Neural progenitor cell (in vitro differentiated cells): ENCODE results near the gene PAX5. TPM values are rescaled to one million over a fixed set of nuclear protein-coding genes. Genes with fewer than 3 reads are reported as not detected.

ENCODE experiments used
- DNase-seq: peaks from one replicate; pipeline ENCODE4 v3.0.0-alpha.2; 2016; ENCODE audit warnings: low spot score
- H2AFZ ChIP-seq: fragments of 200-600 bp; sonication (generic); replicated peaks from 2 replicates; pipeline ENCODE4 v1.6.1; 2016; ENCODE audit warnings: antibody characterized with exemption
- H3F3A ChIP-seq: fragments of 200-600 bp; sonication (generic); 2 replicates; pipeline ENCODE4 v1.6.1; 2016; ENCODE audit warnings: antibody characterized with exemption, low read depth
- H3K27ac ChIP-seq: fragments of 200-600 bp; sonication (generic); 2 replicates; pipeline ENCODE4 v1.5.1; 2016; ENCODE audit warnings: mild to moderate bottlenecking
- H3K27me3 ChIP-seq: fragments of 200-600 bp; sonication (generic); 2 replicates; pipeline ENCODE4 v1.6.1; 2016; ENCODE audit warnings: mild to moderate bottlenecking, moderate library complexity
- H3K36me3 ChIP-seq: fragments of 200-600 bp; sonication (generic); 2 replicates; pipeline ENCODE4 v1.5.1; 2016
- H3K4me1 ChIP-seq: fragments of 200-600 bp; sonication (generic); 2 replicates; pipeline ENCODE4 v1.6.1; 2016; ENCODE audit warnings: mixed run types
- H3K4me2 ChIP-seq: fragments of 200-600 bp; sonication (generic); 2 replicates; pipeline ENCODE4 v1.6.1; 2016
- H3K4me3 ChIP-seq: fragments of 200-600 bp; sonication (generic); 2 replicates; pipeline ENCODE4 v1.5.1; 2016
- H3K79me2 ChIP-seq: fragments of 200-600 bp; sonication (generic); 2 replicates; pipeline ENCODE4 v1.6.1; 2016; ENCODE audit warnings: low read depth
- H3K9ac ChIP-seq: fragments of 200-600 bp; sonication (generic); 2 replicates; pipeline ENCODE4 v1.6.1; 2016
- H3K9me3 ChIP-seq: fragments of 200-600 bp; sonication (generic); 2 replicates; pipeline ENCODE4 v1.5.1; 2016; ENCODE audit warnings: low read depth
- H4K20me1 ChIP-seq: fragments of 200-600 bp; sonication (generic); 2 replicates; pipeline ENCODE4 v1.6.1; 2016; ENCODE audit warnings: low read depth
- H3K27ac Mint-ChIP-seq: 3 replicates; pipeline ENCODE4 v1.8.0; 2021; ENCODE audit warnings: mixed read lengths
- H3K27me3 Mint-ChIP-seq: 2 replicates; pipeline ENCODE4 v1.8.0; 2022; ENCODE audit warnings: low read depth, mild to moderate bottlenecking, inconsistent platforms, moderate library complexity, mixed read lengths; ENCODE audit not compliant: insufficient read depth
- H3K36me3 Mint-ChIP-seq: 3 replicates; pipeline ENCODE4 v1.8.0; 2021; ENCODE audit warnings: mixed read lengths
- H3K4me1 Mint-ChIP-seq: 3 replicates; pipeline ENCODE4 v1.8.0; 2021; ENCODE audit warnings: mixed read lengths
- H3K4me3 Mint-ChIP-seq: 3 replicates; pipeline ENCODE4 v1.8.0; 2021; ENCODE audit warnings: mild to moderate bottlenecking, moderate library complexity, mixed read lengths
- H3K9me3 Mint-ChIP-seq: 3 replicates; pipeline ENCODE4 v1.8.0; 2020; ENCODE audit warnings: mixed read lengths
- CTCF ChIP-seq: fragments of 200-600 bp; sonication (generic); IDR thresholded peaks from 2 replicates; pipeline ENCODE4 v1.5.1; 2017; ENCODE audit warnings: antibody characterized with exemption, mild to moderate bottlenecking
- EZH2 ChIP-seq: fragments of 200-600 bp; sonication (generic); IDR thresholded peaks from 2 replicates; pipeline ENCODE4 v1.6.1; 2017; ENCODE audit warnings: antibody characterized with exemption, mild to moderate bottlenecking, moderate library complexity
- EZH2phosphoT487 ChIP-seq: fragments of 200-600 bp; sonication (generic); IDR thresholded peaks from 2 replicates; pipeline ENCODE4 v1.6.1; 2017; ENCODE audit warnings: antibody characterized with exemption
- total RNA-seq: library from RNA; depleted of rRNA; stranded (reverse); fragments of >200 nt; gene quantifications from 2 replicates; pipeline ENCODE4 v1.2.3, GENCODE V29; 2015; ENCODE audit warnings: low replicate concordance

Gene PAX5
- total RNA-seq, 1 donor from 2014 or later: not detected

- no peak overlapping the region for H3K4me3 ChIP-seq
- H3K9me3 Mint-ChIP-seq: no peaks in the 10 kb centered on the region
- H3K4me3 Mint-ChIP-seq: no peak overlapping the region
- H3K27me3 Mint-ChIP-seq: peaks cover 25% of the 10 kb centered on the region
- H4K20me1 ChIP-seq: no peaks in the 10 kb centered on the region
- peaks cover 8% of the 10 kb centered on the region for H3K36me3 Mint-ChIP-seq
- no peak overlapping the region for H3K4me2 ChIP-seq
- peaks cover 28% of the 10 kb centered on the region for H3K4me1 ChIP-seq
- peaks cover 62% of the 10 kb centered on the region for H3K4me1 Mint-ChIP-seq
- H3K27me3 ChIP-seq: peaks cover 87% of the 10 kb centered on the region
- peaks cover 11% of the 10 kb centered on the region for H3F3A ChIP-seq
- no peaks in the 10 kb centered on the region for H3K36me3 ChIP-seq
- TF ChIP-seq EZH2phosphoT487: no peak
- TF ChIP-seq EZH2: no peak
- peak; percentile 13 for TF ChIP-seq CTCF
- no peak for DNase-seq
- H3K27ac ChIP-seq: no peak overlapping the region
- no peak overlapping the region for H3K9ac ChIP-seq
- H3K9me3 ChIP-seq: no peaks in the 10 kb centered on the region
- no peak overlapping the region for H2AFZ ChIP-seq
- no peak overlapping the region for H3K27ac Mint-ChIP-seq
- H3K79me2 ChIP-seq: no peaks in the 10 kb centered on the region
Measured at GRCh38 chr9:36999728-37000333, 34.2 kb downstream of the PAX5 start.

- H3K36me3 Mint-ChIP-seq: peaks cover 6% of the 10 kb centered on the region
- Histone ChIP-seq H4K20me1 (no peaks in the 10 kb centered on the region), H3K9ac (no peak overlapping the region), H3K36me3 (no peaks in the 10 kb centered on the region), H3K27me3 (peaks cover 71% of the 10 kb centered on the region), H3K4me2 (no peak overlapping the region), H3K4me3 (no peak overlapping the region), H3K27ac (no peak overlapping the region), H3F3A (peaks cover 11% of the 10 kb centered on the region), H3K79me2 (no peaks in the 10 kb centered on the region), H3K9me3 (no peaks in the 10 kb centered on the region), H2AFZ (no peak overlapping the region), H3K4me1 (peaks cover 28% of the 10 kb centered on the region)
- peaks cover 70% of the 10 kb centered on the region for H3K4me1 Mint-ChIP-seq
- H3K9me3 Mint-ChIP-seq: no peaks in the 10 kb centered on the region
- DNase-seq: peak; percentile 62
- TF ChIP-seq EZH2phosphoT487 (no peak), EZH2 (no peak), CTCF (no peak)
- peaks cover 17% of the 10 kb centered on the region for H3K27me3 Mint-ChIP-seq
- no peak overlapping the region for H3K27ac Mint-ChIP-seq
- H3K4me3 Mint-ChIP-seq: no peak overlapping the region
Measured at GRCh38 chr9:36997414-36997813, 36.7 kb downstream of the PAX5 start.

GRCh38 chr9:36996706-36997086, 37.4 kb downstream of the PAX5 start:
- no peak for DNase-seq
- H3K9me3 Mint-ChIP-seq: peaks cover 2% of the 10 kb centered on the region
- TF ChIP-seq EZH2phosphoT487: no peak
- TF ChIP-seq EZH2: no peak
- TF ChIP-seq CTCF: no peak
- Histone ChIP-seq H3K4me1 (peaks cover 24% of the 10 kb centered on the region), H3K4me2 (no peak overlapping the region), H3K27ac (no peak overlapping the region), H3K9me3 (no peaks in the 10 kb centered on the region), H3K27me3 (peaks cover 71% of the 10 kb centered on the region), H3K36me3 (no peaks in the 10 kb centered on the region), H2AFZ (no peak overlapping the region), H4K20me1 (no peaks in the 10 kb centered on the region), H3F3A (peaks cover 10% of the 10 kb centered on the region), H3K79me2 (no peaks in the 10 kb centered on the region), H3K9ac (no peak overlapping the region), H3K4me3 (no peak overlapping the region)
- H3K27me3 Mint-ChIP-seq: peaks cover 18% of the 10 kb centered on the region
- peak overlapping the region; percentile 55 for H3K27ac Mint-ChIP-seq
- H3K36me3 Mint-ChIP-seq: peaks cover 11% of the 10 kb centered on the region
- peak overlapping the region; percentile 2 for H3K4me3 Mint-ChIP-seq
- H3K4me1 Mint-ChIP-seq: peaks cover 65% of the 10 kb centered on the region
